A549 (cell line): ENCODE results near the gene MS4A5. TPM values are rescaled to one million over a fixed set of nuclear protein-coding genes. Genes with fewer than 3 reads are reported as not detected.
"Not testable (repeated sequence)": the region's sequence is repeated elsewhere in the genome, so short reads cannot be mapped to it uniquely, and the experiment has no call there.

Experiments
- ATAC-seq, 2 experiments: fragments of 200-7000 bp in 1 of 2; fragments of >200 bp in 1 of 2; cut with Nextera tagmentation in 1 of 2; cut with Tn5 transposase in 1 of 2; 3 replicates each; pipeline versions ENCODE4 v1.8.0 to v1.9.1; 2018 to 2020; ENCODE audit warnings: mild to moderate bottlenecking in 1 of 2, moderate library complexity in 1 of 2
- CTCF ChIA-PET: fragments of 300-600 bp; sonication (Branson Sonifier 250); formaldehyde crosslinking; extraction: SDS; loops from one replicate; lab custom pipeline; 2021; ENCODE audit warnings: antibody characterized with exemption, inconsistent platforms; lab: Yijun Ruan, JAX
- POLR2A ChIA-PET: fragments of 350-600 bp; formaldehyde crosslinking; extraction: SDS; loops from one replicate; lab custom pipeline; 2021; ENCODE audit warnings: antibody characterized with exemption, inconsistent platforms; lab: Yijun Ruan, JAX
- DNase-seq, 2 experiments: peaks; one replicate each; pipeline versions ENCODE4 v3.0.0 to v3.0.0-alpha.2; 2011 to 2016; ENCODE audit warnings: low read depth in 1 of 2, low spot score in 1 of 2
- FAIRE-seq: peaks from 2 replicates; lab custom pipeline; 2011; peaks lifted over from hg19 to GRCh38; lab: Jason Lieb, UNC
- H3K27ac ChIP-seq, 2 experiments: fragments of >200 bp; sonication (Bioruptor Twin); formaldehyde crosslinking; 3 replicates each; pipeline ENCODE4 v1.5.1; 2016 to 2017
- H3K4me1 ChIP-seq: fragments of >200 bp; sonication (Bioruptor Twin); formaldehyde crosslinking; 3 replicates; pipeline ENCODE4 v1.6.1; 2016
- H3K4me2 ChIP-seq: fragments of >200 bp; sonication (Bioruptor Twin); formaldehyde crosslinking; 3 replicates; pipeline ENCODE4 v1.6.1; 2016
- H3K4me3 ChIP-seq: fragments of >200 bp; sonication (Bioruptor Twin); formaldehyde crosslinking; 3 replicates; pipeline ENCODE4 v1.5.1; 2016
- H3K9me3 ChIP-seq: fragments of >200 bp; sonication (Bioruptor Twin); formaldehyde crosslinking; 3 replicates; pipeline ENCODE4 v1.6.1; 2016
- CBX2 ChIP-seq: fragments of 200-600 bp; sonication (generic); IDR thresholded peaks from 2 replicates; pipeline ENCODE4 v1.6.1; 2016; ENCODE audit warnings: low read depth, mild to moderate bottlenecking, borderline replicate concordance
- CBX8 ChIP-seq: fragments of 200-600 bp; sonication (generic); IDR thresholded peaks from 2 replicates; pipeline ENCODE4 v1.6.1; 2016
- CEBPB ChIP-seq, 2 experiments: fragments of >200 bp in 1 of 2; sonication (Bioruptor Twin) in 1 of 2; formaldehyde crosslinking in 1 of 2; IDR thresholded peaks; 2 replicates each; pipeline ENCODE4 v1.6.1; 2012 to 2016
- CHD2 ChIP-seq: fragments of 150-350 bp; IDR thresholded peaks from 2 replicates; pipeline ENCODE4 v1.6.1; 2014; ENCODE audit warnings: low read length; ENCODE audit not compliant: partially characterized antibody
- EHMT2 ChIP-seq: fragments of 200-600 bp; sonication (generic); IDR thresholded peaks from 2 replicates; pipeline ENCODE4 v1.6.1; 2016; ENCODE audit warnings: antibody characterized with exemption, low read depth, mild to moderate bottlenecking, moderate library complexity
- EP300 ChIP-seq, 2 experiments: fragments of >200 bp; sonication (Bioruptor Twin); formaldehyde crosslinking; IDR thresholded peaks; 2 replicates in 1 of 2; 3 replicates in 1 of 2; pipeline ENCODE4 v1.6.1; 2016 to 2017
- FOSL2 ChIP-seq, 2 experiments: fragments of 450-650 bp in 1 of 2; fragments of >200 bp in 1 of 2; sonication (Bioruptor Twin) in 1 of 2; formaldehyde crosslinking; IDR thresholded peaks; 2 replicates each; pipeline versions ENCODE4 v1.5.0 to v1.6.1; 2016 to 2020; ENCODE audit warnings: mild to moderate bottlenecking in 1 of 2, moderate library complexity in 1 of 2
- GATA3 ChIP-seq: IDR thresholded peaks from 2 replicates; pipeline ENCODE4 v1.6.1; 2012; ENCODE audit warnings: borderline replicate concordance
- HOXB13 ChIP-seq: fragments of 250-450 bp; sonication (Bioruptor Pico); IDR thresholded peaks from 2 replicates; pipeline ENCODE4 v1.5.0; 2020; ENCODE audit warnings: low read depth, mild to moderate bottlenecking, moderate library complexity
- JUNB ChIP-seq: fragments of >200 bp; sonication (Bioruptor Twin); formaldehyde crosslinking; IDR thresholded peaks from 2 replicates; pipeline ENCODE4 v1.6.1; 2016
- KDM1A ChIP-seq: fragments of 200-600 bp; sonication (generic); IDR thresholded peaks from 2 replicates; pipeline ENCODE4 v1.6.1; 2016; ENCODE audit warnings: low read depth, mild to moderate bottlenecking
- MAFK ChIP-seq: fragments of 450-650 bp; IDR thresholded peaks from 2 replicates; pipeline ENCODE4 v1.6.1; 2014; ENCODE audit not compliant: partially characterized antibody
- NFE2L2 ChIP-seq: fragments of 150-350 bp; conservative IDR thresholded peaks from 2 replicates; pipeline ENCODE4 v1.6.1; 2014; ENCODE audit warnings: low read length
- NR3C1 ChIP-seq: fragments of >200 bp; sonication (Bioruptor Twin); formaldehyde crosslinking; IDR thresholded peaks from 3 replicates; pipeline ENCODE4 v1.6.1; 2017
- POLR2AphosphoS2 ChIP-seq: conservative IDR thresholded peaks from 2 replicates; pipeline ENCODE4 v1.6.1; 2012; ENCODE audit warnings: low read length, improper control_type of control experiment, inconsistent platforms
- RARB ChIP-seq: fragments of 250-450 bp; sonication (Bioruptor Pico); IDR thresholded peaks from 2 replicates; pipeline ENCODE4 v1.8.0; 2021; ENCODE audit warnings: mild to moderate bottlenecking, moderate library complexity
- RCOR1 ChIP-seq: fragments of 150-350 bp; IDR thresholded peaks from 2 replicates; pipeline ENCODE4 v1.6.1; 2014; ENCODE audit warnings: antibody characterized with exemption, low read length, low read depth
- RFX5 ChIP-seq: fragments of 450-650 bp; IDR thresholded peaks from 2 replicates; pipeline ENCODE4 v1.7.1; 2014; ENCODE audit warnings: antibody characterized with exemption, mild to moderate bottlenecking, moderate library complexity
- RNF2 ChIP-seq: fragments of 200-600 bp; sonication (generic); IDR thresholded peaks from 2 replicates; pipeline ENCODE4 v1.6.1; 2016; ENCODE audit warnings: low read depth, mild to moderate bottlenecking, antibody characterized with exemption, moderate library complexity, borderline replicate concordance
- TFCP2L1 ChIP-seq: fragments of 250-450 bp; sonication (Bioruptor Pico); IDR thresholded peaks from 2 replicates; pipeline ENCODE4 v1.5.0; 2021; ENCODE audit warnings: mild to moderate bottlenecking
- ZC3H11A ChIP-seq: fragments of 450-650 bp; IDR thresholded peaks from 2 replicates; pipeline ENCODE4 v1.6.1; 2014; ENCODE audit warnings: antibody characterized with exemption, mild to moderate bottlenecking
- ZFP36 ChIP-seq: fragments of 450-650 bp; IDR thresholded peaks from 2 replicates; pipeline ENCODE4 v1.6.1; 2014; ENCODE audit warnings: borderline replicate concordance; ENCODE audit not compliant: partially characterized antibody
- WGBS: methylation state at CpG from one replicate; pipeline ENCODE4 v1.1.6; 2017; ENCODE audit errors: missing lambda C conversion rate; 5-methylcytosine and 5-hydroxymethylcytosine counted together
- polyA plus RNA-seq, 4 experiments: library from polyadenylated mRNA; depleted of rRNA in 3 of 4; stranded (reverse); fragments of >200 nt; fragmentation: RNase III in 1 of 4; extraction: RNeasy Plus Mini Kit Qiagen cat#74134 plus additional on column Dnase treatment in 1 of 4; gene quantifications; 2 replicates in 3 of 4; 3 replicates in 1 of 4; pipeline ENCODE4 v1.2.3, GENCODE V29; 2011 to 2017
- TF ChIP-seq, protein P1 (sequence below): IDR thresholded peaks from 2 replicates; pipeline ENCODE4 v1.6.1; 2012
- TF ChIP-seq, protein P2 (sequence below): fragments of >200 bp; sonication (Bioruptor Twin); formaldehyde crosslinking; IDR thresholded peaks from 3 replicates; pipeline ENCODE4 v1.6.1; 2016
- TF ChIP-seq, protein P3 (sequence below): fragments of 450-650 bp; IDR thresholded peaks from 2 replicates; pipeline ENCODE4 v1.6.1; 2014; ENCODE audit warnings: antibody characterized with exemption
- TF ChIP-seq, protein P4 (sequence below): fragments of >200 bp; sonication (Bioruptor Twin); formaldehyde crosslinking; IDR thresholded peaks from 2 replicates; pipeline ENCODE4 v1.6.1; 2016

Gene MS4A5
- polyA plus RNA-seq, 2 of the 4 experiments (the other 2 are of a cell fraction), result not detected

DNA sequence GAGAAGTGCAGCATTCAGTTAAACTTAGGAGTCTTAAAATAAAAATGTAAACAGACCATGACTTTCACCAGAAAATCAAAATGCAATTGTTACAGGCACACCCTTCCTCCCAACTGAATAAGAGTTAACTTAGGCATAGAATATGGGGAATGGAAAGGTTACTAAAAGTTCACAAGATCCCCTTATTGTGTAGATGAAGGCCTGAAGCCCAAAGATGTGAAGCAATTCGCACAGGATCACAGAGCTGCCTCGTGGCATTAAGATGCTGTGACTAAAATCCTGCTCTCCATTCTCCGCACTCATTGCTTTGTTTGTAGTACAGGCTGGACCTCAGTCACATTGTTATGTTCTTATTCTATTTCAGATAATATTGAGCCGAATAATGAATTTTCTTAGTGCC lies 4.0 kb downstream of the MS4A5 start:
- ATAC-seq (no peak), DNase-seq (no peak), FAIRE-seq (no peak)
- H3K4me1 ChIP-seq, result no peaks in the 10 kb centered on the region
- ChIA-PET CTCF (no interaction called here), POLR2A (no interaction called here)
- no peak overlapping the region for H3K27ac ChIP-seq
- no peak overlapping the region for H3K4me3 ChIP-seq
- 19% methylated on average over 4 of the region's 4 CpGs for WGBS
- TF ChIP-seq ZFP36, result no peak
- no peak for TF ChIP-seq TFCP2L1 (CRISPR knock-in tag)
- no peak for TF ChIP-seq JUNB
- TF ChIP-seq FOSL2 (IDR thresholded peaks at IDR 0.05), result no peak
- no peak for TF ChIP-seq FOSL2 (CRISPR knock-in tag; IDR thresholded peaks at IDR 0.05)
- TF ChIP-seq NR3C1, result no peak
- TF ChIP-seq, protein P1, sequence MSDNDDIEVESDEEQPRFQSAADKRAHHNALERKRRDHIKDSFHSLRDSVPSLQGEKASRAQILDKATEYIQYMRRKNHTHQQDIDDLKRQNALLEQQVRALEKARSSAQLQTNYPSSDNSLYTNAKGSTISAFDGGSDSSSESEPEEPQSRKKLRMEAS, result no peak
- TF ChIP-seq GATA3, result no peak
- TF ChIP-seq ZC3H11A, result no peak
- TF ChIP-seq, protein P2, sequence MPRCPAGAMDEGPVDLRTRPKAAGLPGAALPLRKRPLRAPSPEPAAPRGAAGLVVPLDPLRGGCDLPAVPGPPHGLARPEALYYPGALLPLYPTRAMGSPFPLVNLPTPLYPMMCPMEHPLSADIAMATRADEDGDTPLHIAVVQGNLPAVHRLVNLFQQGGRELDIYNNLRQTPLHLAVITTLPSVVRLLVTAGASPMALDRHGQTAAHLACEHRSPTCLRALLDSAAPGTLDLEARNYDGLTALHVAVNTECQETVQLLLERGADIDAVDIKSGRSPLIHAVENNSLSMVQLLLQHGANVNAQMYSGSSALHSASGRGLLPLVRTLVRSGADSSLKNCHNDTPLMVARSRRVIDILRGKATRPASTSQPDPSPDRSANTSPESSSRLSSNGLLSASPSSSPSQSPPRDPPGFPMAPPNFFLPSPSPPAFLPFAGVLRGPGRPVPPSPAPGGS, result no peak
- no peak for TF ChIP-seq RCOR1
- TF ChIP-seq, protein P3, sequence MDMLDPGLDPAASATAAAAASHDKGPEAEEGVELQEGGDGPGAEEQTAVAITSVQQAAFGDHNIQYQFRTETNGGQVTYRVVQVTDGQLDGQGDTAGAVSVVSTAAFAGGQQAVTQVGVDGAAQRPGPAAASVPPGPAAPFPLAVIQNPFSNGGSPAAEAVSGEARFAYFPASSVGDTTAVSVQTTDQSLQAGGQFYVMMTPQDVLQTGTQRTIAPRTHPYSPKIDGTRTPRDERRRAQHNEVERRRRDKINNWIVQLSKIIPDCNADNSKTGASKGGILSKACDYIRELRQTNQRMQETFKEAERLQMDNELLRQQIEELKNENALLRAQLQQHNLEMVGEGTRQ, result no peak
- no peak for TF ChIP-seq RFX5
- TF ChIP-seq RNF2, result no peak
- no peak for TF ChIP-seq EHMT2
- no peak for TF ChIP-seq KDM1A
- no peak for TF ChIP-seq CBX2
- no peak overlapping the region for H3K4me2 ChIP-seq
- no peaks in the 10 kb centered on the region for H3K9me3 ChIP-seq

DNA sequence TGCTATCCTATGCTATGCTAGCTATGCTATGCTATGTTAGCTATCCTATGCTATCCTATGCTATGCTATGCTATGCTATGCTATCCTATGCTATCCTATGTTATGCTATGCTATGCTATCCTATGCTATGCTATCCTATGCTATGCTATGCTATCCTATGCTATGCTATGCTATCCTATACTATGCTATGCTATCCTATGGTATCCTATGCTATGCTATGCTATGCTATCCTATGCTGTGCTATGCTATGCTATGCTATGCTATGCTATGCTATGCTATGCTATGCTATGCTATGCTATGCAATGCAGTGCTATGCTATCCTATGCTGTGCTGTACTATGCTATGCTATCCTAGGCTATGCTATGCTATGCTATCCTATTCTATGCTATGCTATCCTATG lies 17.7 kb downstream of the MS4A5 start:
- DNase-seq, result no peak

DNA sequence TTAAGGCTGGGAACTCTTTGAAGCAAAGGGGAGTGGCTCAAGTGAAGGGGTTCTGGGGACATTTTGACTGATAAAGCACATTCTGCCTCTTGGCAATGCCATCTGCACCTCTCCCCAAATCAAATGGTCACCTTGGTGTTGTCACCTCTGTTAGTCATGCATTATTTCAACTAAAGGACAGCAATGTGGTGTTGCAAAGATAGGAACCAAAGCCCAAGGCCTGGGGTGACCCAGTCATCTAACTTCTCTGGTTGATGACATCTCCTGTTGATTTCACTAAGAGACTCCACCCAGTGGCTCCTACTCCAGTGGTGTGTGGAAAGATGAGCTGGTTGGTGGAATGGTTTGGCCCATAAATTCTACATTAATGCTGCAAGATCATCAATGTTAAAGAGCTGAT lies 18.5 kb downstream of the MS4A5 start:
- POLR2A ChIA-PET, result no interaction called here
- Histone ChIP-seq H3K4me2 (no peak overlapping the region), H3K4me1 (no peaks in the 10 kb centered on the region), H3K27ac (no peak overlapping the region), H3K9me3 (no peaks in the 10 kb centered on the region), H3K4me3 (no peak overlapping the region)
- DNase-seq (no peak), FAIRE-seq (no peak), ATAC-seq (no peak)
- CTCF ChIA-PET, result no interaction called here
- TF ChIP-seq TFCP2L1 (CRISPR knock-in tag) (no peak), POLR2AphosphoS2 (no peak), ZFP36 (no peak), JUNB (no peak), EP300 (IDR thresholded peaks at IDR 0.05) (no peak), KDM1A (no peak), CHD2 (no peak), FOSL2 (IDR thresholded peaks at IDR 0.05) (no peak), FOSL2 (CRISPR knock-in tag; IDR thresholded peaks at IDR 0.05) (no peak)

More for the DNA sequence above, 17.7 kb downstream of the MS4A5 start:
- Histone ChIP-seq H3K4me3 (no peak overlapping the region), H3K9me3 (no peaks in the 10 kb centered on the region), H3K27ac (no peak overlapping the region), H3K4me2 (no peak overlapping the region; the same call in 2 of the 3 replicates), H3K4me1 (no peaks in the 10 kb centered on the region)
- POLR2A ChIA-PET, result no interaction called here
- CTCF ChIA-PET, result no interaction called here
- no peak for ATAC-seq
- TF ChIP-seq MAFK (no peak), CBX8 (no peak), NFE2L2 (no peak), RARB (no peak), NR3C1 (no peak), HOXB13 (CRISPR knock-in tag) (no peak), KDM1A (no peak), RFX5 (no peak), CEBPB (IDR thresholded peaks at IDR 0.05) (no peak), GATA3 (no peak)
- TF ChIP-seq, protein P4, sequence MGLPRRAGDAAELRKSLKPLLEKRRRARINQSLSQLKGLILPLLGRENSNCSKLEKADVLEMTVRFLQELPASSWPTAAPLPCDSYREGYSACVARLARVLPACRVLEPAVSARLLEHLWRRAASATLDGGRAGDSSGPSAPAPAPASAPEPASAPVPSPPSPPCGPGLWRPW, result no peak
- FAIRE-seq, result no peak

DNA sequence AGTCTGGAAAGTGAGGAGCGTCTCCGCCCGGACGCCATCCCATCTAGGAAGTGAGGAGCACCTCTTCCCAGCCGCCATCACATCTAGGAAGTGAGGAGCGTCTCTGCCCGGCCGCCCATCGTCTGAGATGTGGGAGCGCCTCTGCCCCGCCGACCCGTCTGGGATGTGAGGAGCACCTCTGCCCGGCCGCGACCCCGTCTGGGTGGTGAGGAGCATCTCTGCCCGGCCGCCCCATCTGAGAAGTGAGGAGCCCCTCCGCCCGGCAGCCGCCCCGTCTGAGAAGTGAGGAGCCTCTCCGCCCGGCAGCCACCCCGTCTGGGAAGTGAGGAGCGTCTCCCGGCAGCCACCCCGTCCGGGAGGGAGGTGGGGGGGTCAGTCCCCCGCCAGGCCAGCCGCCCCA lies 21.8 kb downstream of the MS4A5 start:
- H3K4me3 ChIP-seq, POLR2A ChIA-PET, H3K9me3 ChIP-seq, H3K4me2 ChIP-seq, ATAC-seq, FAIRE-seq, CTCF ChIA-PET, H3K27ac ChIP-seq, H3K4me1 ChIP-seq, DNase-seq: not testable (repeated sequence)
- WGBS, result 86% methylated on average over 13 of the region's 32 CpGs
